ENCODE measurements around the gene EML4.

EML4 gene

GRCh38 chr2:42227491-42227890, 58.3 kb downstream of the EML4 start:
- no peak for DNase-seq

GRCh38 chr2:42228101-42228500, 58.9 kb downstream of the EML4 start:
- DNase-seq, result no peak

GRCh38 chr2:42229949-42230348, 60.8 kb downstream of the EML4 start:
- no peak for DNase-seq

GRCh38 chr2:42230891-42231290, 61.7 kb downstream of the EML4 start:
- DNase-seq, result no peak

- DNase-seq, result no peak
Measured at GRCh38 chr2:42232024-42232423, 62.9 kb downstream of the EML4 start.

GRCh38 chr2:42233976-42234441, 64.9 kb downstream of the EML4 start:
- DNase-seq, result no peak

GRCh38 chr2:42236911-42237310, 67.8 kb downstream of the EML4 start:
- no peak for DNase-seq

GRCh38 chr2:42238644-42239288, 69.6 kb downstream of the EML4 start:
- DNase-seq, result peak; percentile 30

- DNase-seq, result no peak
Measured at GRCh38 chr2:42239289-42239661, 70.1 kb downstream of the EML4 start.

GRCh38 chr2:42239811-42240210, 70.7 kb downstream of the EML4 start:
- no peak for DNase-seq

GRCh38 chr2:42241517-42241916, 72.4 kb downstream of the EML4 start:
- no peak for DNase-seq

- no peak for DNase-seq
Measured at GRCh38 chr2:42243297-42243696, 74.1 kb downstream of the EML4 start.

- DNase-seq, result no peak
Measured at GRCh38 chr2:42244520-42244919, 75.4 kb downstream of the EML4 start.

- no peak for DNase-seq
Measured at GRCh38 chr2:42245396-42245795, 76.2 kb downstream of the EML4 start.

GRCh38 chr2:42246562-42246961, 77.4 kb downstream of the EML4 start:
- no peak for DNase-seq

GRCh38 chr2:42248846-42249245, 79.7 kb downstream of the EML4 start:
- DNase-seq, result no peak

GRCh38 chr2:42249284-42249683, 80.1 kb downstream of the EML4 start:
- no peak for DNase-seq

GRCh38 chr2:42249887-42250286, 80.7 kb downstream of the EML4 start:
- peak; percentile 2 for DNase-seq

- no peak for DNase-seq
Measured at GRCh38 chr2:42250925-42251324, 81.8 kb downstream of the EML4 start.

- no peak for DNase-seq
Measured at GRCh38 chr2:42252464-42252863, 83.3 kb downstream of the EML4 start.

GRCh38 chr2:42254186-42254895, 85.2 kb downstream of the EML4 start:
- DNase-seq, result no peak

GRCh38 chr2:42256505-42256904, 87.4 kb downstream of the EML4 start:
- DNase-seq, result no peak

GRCh38 chr2:42261518-42262195, 92.5 kb downstream of the EML4 start:
- DNase-seq, result no peak

- no peak for DNase-seq
Measured at GRCh38 chr2:42266236-42266635, 97.1 kb downstream of the EML4 start.
